Vagina (tissue), 2 donors: ENCODE data around the gene CCT8L2. TPM values are rescaled to one million over a fixed set of nuclear protein-coding genes. Genes with fewer than 3 reads are reported as not detected.
"Not testable (repeated sequence)": the region's sequence is repeated elsewhere in the genome, so short reads cannot be mapped to it uniquely, and the experiment has no call there.

Experiments
- DNase-seq, 2 donors: peaks; one replicate each; pipeline ENCODE4 v3.0.0-alpha.2; 2017; ENCODE audit errors: extremely low spot score in 2 of 2
- H3K27ac ChIP-seq: fragments of 200-600 bp; sonication (generic); one replicate; pipeline ENCODE4 v1.5.1; 2019
- H3K27me3 ChIP-seq: fragments of 200-600 bp; sonication (generic); one replicate; pipeline ENCODE4 v1.5.1; 2019
- H3K36me3 ChIP-seq, 2 donors: fragments of 200-600 bp; sonication (generic); one replicate each; pipeline ENCODE4 v1.5.1; 2017 to 2019
- H3K4me1 ChIP-seq: fragments of 200-600 bp; sonication (generic); one replicate; pipeline ENCODE4 v1.5.1; 2019
- H3K4me3 ChIP-seq, 2 donors: fragments of 200-600 bp; sonication (generic); 1 replicate in 1 of 2; 2 replicates in 1 of 2; pipeline ENCODE4 v1.5.1; 2016 to 2019
- H3K9me3 ChIP-seq: fragments of 200-600 bp; sonication (generic); one replicate; pipeline ENCODE4 v1.5.1; 2019
- intact Hi-C: fragments of 100-400 bp; cut with DNase I; formaldehyde crosslinking; loops from one replicate; pipeline ENCODE4 v1.15.1; 2023
- total RNA-seq: library from RNA; depleted of rRNA; stranded (reverse); fragments of >200 nt; gene quantifications from one replicate; pipeline ENCODE4 v1.2.3, GENCODE V29; 2016

CCT8L2 gene
- total RNA-seq, 1 donor from 2014 or later: not detected

DNA sequence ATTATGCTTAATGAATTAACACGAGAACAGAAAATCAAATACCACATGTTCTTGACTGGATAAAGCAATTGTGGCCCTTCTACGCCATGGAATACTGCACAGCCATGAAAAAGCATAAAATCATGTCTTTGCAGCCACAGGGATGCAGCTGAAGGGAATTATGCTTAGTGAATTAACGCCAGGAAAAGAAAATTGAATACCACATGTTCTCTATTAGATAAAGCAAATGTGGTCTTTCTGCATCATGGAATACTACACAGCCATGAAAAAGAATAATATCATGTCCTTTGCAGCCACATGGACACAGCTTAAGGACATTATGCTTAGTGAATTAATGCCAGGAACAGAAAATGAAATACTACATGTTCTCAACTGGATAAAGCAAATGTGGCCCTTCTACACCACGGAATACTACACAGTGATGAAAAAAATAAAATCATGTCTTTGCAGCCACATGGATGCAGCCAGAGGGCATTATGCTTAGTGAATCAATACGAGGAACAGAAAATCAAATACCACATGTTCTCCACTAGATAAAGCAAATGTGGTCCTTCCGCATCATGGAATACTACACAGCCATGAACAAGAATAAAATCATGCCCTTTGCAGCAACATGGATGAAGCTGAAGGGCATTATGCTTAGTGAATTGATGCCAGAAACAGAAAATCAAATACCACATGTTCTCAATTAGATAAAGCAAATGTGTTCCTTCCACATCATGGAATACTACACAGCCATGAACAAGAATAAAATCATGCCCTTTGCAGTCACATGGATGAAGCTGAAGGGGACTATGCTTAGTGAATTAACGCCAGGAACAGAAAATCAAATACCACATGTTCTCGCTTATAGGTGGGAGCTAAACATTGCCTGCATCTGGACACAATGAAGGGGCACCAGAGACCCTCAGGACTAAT is 37.3 kb downstream of the CCT8L2 start:
- H3K4me1 ChIP-seq, DNase-seq, H3K4me3 ChIP-seq, H3K36me3 ChIP-seq, intact Hi-C loops, H3K27ac ChIP-seq, H3K27me3 ChIP-seq, H3K9me3 ChIP-seq: not testable (repeated sequence)

DNA sequence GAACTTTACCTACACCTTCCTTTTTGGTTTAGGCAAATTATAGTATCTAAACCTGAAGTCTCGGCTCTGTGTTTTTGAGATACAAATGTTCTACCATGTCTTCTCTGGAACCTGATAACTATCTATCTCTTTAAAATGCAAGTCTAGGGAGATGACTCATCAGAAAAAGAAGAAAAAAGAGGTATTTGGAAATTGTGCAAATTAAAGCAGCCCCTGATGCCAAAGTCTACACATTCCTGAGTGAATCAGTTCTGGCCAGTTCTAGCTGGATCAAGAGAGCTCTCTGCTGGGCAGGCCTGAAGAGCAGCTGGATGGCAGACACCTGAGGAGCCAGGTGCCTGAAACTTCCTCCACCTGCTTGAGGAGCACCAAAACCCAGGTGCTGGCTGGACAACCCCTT is 49.3 kb downstream of the CCT8L2 start:
- H3K36me3 ChIP-seq, H3K27me3 ChIP-seq, H3K4me3 ChIP-seq, H3K9me3 ChIP-seq, intact Hi-C loops, DNase-seq, H3K27ac ChIP-seq, H3K4me1 ChIP-seq: not testable (repeated sequence)

Other genes starting within 250 kb of the CCT8L2 start
- gene XKR3, start 232.6 kb upstream of the CCT8L2 start, total RNA-seq: not detected